ENCODE measurements around the gene RGMA. TPM values are rescaled to one million over a fixed set of nuclear protein-coding genes. Genes with fewer than 3 reads are reported as not detected.

RGMA gene
- total RNA-seq, 1 experiment from 2014 or later, result 5.5 TPM

DNA sequence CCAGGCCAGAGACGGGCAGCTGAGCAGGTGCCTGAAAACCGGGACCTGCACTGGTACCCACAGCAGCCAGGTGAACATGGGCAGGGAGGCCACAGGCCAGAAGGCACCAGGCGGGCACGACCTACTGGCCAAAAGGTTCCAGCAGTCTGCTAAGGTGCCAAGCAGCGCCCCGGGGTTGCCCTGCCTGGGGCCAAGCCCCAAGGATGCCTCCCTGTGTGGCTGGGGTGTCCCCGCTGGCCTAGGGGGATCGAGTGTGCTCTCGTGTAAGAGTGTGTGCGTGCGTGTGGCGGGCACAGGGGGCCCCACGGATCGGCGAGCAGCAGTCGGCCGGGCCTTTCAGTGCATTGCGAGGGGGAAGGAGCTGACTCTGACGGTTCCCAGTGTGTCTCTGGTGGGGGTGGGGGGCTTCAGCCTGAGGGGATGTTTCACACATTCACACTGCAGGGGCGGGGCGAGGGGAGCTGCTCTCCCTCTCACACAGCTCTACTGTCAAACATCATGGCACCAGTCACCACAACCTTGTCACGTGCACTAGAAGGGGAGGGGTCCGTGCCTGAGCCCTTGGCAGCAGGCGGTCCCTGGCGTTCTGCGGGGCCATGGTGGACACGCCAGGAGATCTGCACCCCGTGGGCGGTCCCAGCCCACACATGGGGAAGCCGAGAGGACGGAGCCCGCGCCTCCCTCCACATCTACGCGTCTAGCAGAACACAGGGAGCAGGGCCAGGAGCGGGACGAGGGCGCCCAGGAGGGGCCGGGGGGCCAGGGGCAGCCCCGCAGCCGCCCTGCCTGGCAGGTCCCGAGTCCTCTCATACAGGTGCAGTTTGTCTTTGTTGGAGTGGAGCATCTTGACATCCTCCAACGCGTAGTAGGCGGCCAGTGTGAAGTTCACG is 44.5 kb downstream of the RGMA start:
- H4K20me1 ChIP-seq (ENCODE audit: insufficient read depth), result no peaks in the 10 kb centered on the region
- H3K9ac ChIP-seq (ENCODE audit: low read length), result no peak overlapping the region
- POLR2A ChIA-PET, result no interaction called here
- H3K27me3 ChIP-seq (ENCODE audit: insufficient read depth, low read length), result no peaks in the 10 kb centered on the region
- H3K4me1 ChIP-seq (ENCODE audit: control insufficient read depth in 1 of 2, insufficient read depth in 2 of 2, low read length in 2 of 2), result no peaks in the 10 kb centered on the region
- DNase-seq (ENCODE audit: low read depth, low spot score) (no peak), ATAC-seq (no peak)
- no peak overlapping the region for H2AFZ ChIP-seq (ENCODE audit: low read depth, low read length, poor library complexity, severe bottlenecking)
- no peaks in the 10 kb centered on the region for H3K9me3 ChIP-seq (ENCODE audit: control insufficient read depth in 1 of 2, insufficient read depth in 1 of 2, low read depth in 1 of 2, low read length in 2 of 2)
- no peaks in the 10 kb centered on the region for H3K9me2 ChIP-seq (ENCODE audit: insufficient read depth)
- TF ChIP-seq ELF1 (IDR thresholded peaks at IDR 0.05; ENCODE audit: borderline replicate concordance, low read depth), result no peak
- TF ChIP-seq SIN3A (IDR thresholded peaks at IDR 0.05; ENCODE audit: low read depth), result no peak
- TF ChIP-seq, protein P1, sequence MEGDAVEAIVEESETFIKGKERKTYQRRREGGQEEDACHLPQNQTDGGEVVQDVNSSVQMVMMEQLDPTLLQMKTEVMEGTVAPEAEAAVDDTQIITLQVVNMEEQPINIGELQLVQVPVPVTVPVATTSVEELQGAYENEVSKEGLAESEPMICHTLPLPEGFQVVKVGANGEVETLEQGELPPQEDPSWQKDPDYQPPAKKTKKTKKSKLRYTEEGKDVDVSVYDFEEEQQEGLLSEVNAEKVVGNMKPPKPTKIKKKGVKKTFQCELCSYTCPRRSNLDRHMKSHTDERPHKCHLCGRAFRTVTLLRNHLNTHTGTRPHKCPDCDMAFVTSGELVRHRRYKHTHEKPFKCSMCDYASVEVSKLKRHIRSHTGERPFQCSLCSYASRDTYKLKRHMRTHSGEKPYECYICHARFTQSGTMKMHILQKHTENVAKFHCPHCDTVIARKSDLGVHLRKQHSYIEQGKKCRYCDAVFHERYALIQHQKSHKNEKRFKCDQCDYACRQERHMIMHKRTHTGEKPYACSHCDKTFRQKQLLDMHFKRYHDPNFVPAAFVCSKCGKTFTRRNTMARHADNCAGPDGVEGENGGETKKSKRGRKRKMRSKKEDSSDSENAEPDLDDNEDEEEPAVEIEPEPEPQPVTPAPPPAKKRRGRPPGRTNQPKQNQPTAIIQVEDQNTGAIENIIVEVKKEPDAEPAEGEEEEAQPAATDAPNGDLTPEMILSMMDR (IDR thresholded peaks at IDR 0.05 in 2 of 3, conservative IDR thresholded peaks at IDR 0.05 in 1 of 3; ENCODE audit: borderline replicate concordance in 1 of 3, insufficient read depth in 1 of 3, low read depth in 2 of 3, low read length in 2 of 3), result no peak
- no peak for TF ChIP-seq SP1 (IDR thresholded peaks at IDR 0.05; ENCODE audit: low read depth)
- TF ChIP-seq POLR2AphosphoS5 (IDR thresholded peaks at IDR 0.05; ENCODE audit: low read depth, low read length), result no peak
- no peak for TF ChIP-seq RAD21 (IDR thresholded peaks at IDR 0.05; ENCODE audit: low read depth)
- TF ChIP-seq CEBPB (IDR thresholded peaks at IDR 0.05; ENCODE audit: low read depth), result no peak
- TF ChIP-seq, protein P2, sequence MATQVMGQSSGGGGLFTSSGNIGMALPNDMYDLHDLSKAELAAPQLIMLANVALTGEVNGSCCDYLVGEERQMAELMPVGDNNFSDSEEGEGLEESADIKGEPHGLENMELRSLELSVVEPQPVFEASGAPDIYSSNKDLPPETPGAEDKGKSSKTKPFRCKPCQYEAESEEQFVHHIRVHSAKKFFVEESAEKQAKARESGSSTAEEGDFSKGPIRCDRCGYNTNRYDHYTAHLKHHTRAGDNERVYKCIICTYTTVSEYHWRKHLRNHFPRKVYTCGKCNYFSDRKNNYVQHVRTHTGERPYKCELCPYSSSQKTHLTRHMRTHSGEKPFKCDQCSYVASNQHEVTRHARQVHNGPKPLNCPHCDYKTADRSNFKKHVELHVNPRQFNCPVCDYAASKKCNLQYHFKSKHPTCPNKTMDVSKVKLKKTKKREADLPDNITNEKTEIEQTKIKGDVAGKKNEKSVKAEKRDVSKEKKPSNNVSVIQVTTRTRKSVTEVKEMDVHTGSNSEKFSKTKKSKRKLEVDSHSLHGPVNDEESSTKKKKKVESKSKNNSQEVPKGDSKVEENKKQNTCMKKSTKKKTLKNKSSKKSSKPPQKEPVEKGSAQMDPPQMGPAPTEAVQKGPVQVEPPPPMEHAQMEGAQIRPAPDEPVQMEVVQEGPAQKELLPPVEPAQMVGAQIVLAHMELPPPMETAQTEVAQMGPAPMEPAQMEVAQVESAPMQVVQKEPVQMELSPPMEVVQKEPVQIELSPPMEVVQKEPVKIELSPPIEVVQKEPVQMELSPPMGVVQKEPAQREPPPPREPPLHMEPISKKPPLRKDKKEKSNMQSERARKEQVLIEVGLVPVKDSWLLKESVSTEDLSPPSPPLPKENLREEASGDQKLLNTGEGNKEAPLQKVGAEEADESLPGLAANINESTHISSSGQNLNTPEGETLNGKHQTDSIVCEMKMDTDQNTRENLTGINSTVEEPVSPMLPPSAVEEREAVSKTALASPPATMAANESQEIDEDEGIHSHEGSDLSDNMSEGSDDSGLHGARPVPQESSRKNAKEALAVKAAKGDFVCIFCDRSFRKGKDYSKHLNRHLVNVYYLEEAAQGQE (IDR thresholded peaks at IDR 0.05; ENCODE audit: low read depth), result no peak
- no peak for TF ChIP-seq ZFX (IDR thresholded peaks at IDR 0.05)
- TF ChIP-seq FOSL1 (IDR thresholded peaks at IDR 0.05; ENCODE audit: low read depth), result no peak
- TF ChIP-seq, protein P3, sequence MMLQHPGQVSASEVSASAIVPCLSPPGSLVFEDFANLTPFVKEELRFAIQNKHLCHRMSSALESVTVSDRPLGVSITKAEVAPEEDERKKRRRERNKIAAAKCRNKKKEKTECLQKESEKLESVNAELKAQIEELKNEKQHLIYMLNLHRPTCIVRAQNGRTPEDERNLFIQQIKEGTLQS (IDR thresholded peaks at IDR 0.05), result no peak
- no TSS peak for BruUV-seq (replicated peaks)
- H3K27ac ChIP-seq (ENCODE audit: low read depth, low read length), result no peak overlapping the region
- no peak overlapping the region for H3K4me2 ChIP-seq (ENCODE audit: low read length)
- CTCF ChIA-PET, result no interaction called here
- H3K36me3 ChIP-seq (ENCODE audit: control insufficient read depth in 1 of 2, insufficient read depth in 2 of 2, low read length in 2 of 2), result no peaks in the 10 kb centered on the region
- intact Hi-C loops (cut with micrococcal nuclease), result no loop called here
- H3K4me3 ChIP-seq (replicated peaks in 1 of 2; ENCODE audit: low read depth in 1 of 2, low read length in 2 of 2), result no peak overlapping the region
- RAD21 ChIA-PET (ENCODE audit: low non-redundant PET in 1 of 2, low total read pairs in 2 of 2, uncharacterized antibody in 2 of 2, unreplicated experiment in 2 of 2), result no interaction called here
- H3K79me2 ChIP-seq (ENCODE audit: insufficient read depth, low read length), result no peaks in the 10 kb centered on the region
